Mesodermal cell (in vitro differentiated cells): ENCODE measurements around the gene CTNNBL1.

Experiments used
- H3K27ac ChIP-seq: 2 replicates; pipeline ENCODE4 v1.7.0; 2013; ENCODE audit warnings: mild to moderate bottlenecking, low read depth, low read length, moderate library complexity; ENCODE audit not compliant: severe bottlenecking
- H3K36me3 ChIP-seq: 2 replicates; pipeline ENCODE4 v1.7.1; 2013; ENCODE audit warnings: mild to moderate bottlenecking, low read length, moderate library complexity; ENCODE audit not compliant: control insufficient read depth, insufficient read depth
- H3K4me1 ChIP-seq: one replicate; pipeline ENCODE4 v1.7.1; 2013; ENCODE audit warnings: mild to moderate bottlenecking, low read length; ENCODE audit not compliant: insufficient read depth, control insufficient read depth, poor library complexity, severe bottlenecking
- H3K4me3 ChIP-seq: 2 replicates; pipeline ENCODE4 v1.7.0; 2013; ENCODE audit warnings: low read length, control low read depth, mild to moderate bottlenecking; ENCODE audit not compliant: insufficient read depth, poor library complexity, severe bottlenecking; ENCODE audit errors: extremely low read depth
- H3K9me3 ChIP-seq: 2 replicates; pipeline ENCODE4 v1.7.1; 2013; ENCODE audit warnings: mild to moderate bottlenecking, low read length, moderate library complexity; ENCODE audit not compliant: control insufficient read depth
- WGBS, 2 experiments: methylation state at CpG; one replicate each; pipeline ENCODE4 v1.1.5; 2013; ENCODE audit warnings: missing lambda C conversion rate in 2 of 2; ENCODE audit not compliant: insufficient coverage in 2 of 2; 5-methylcytosine and 5-hydroxymethylcytosine counted together

CTNNBL1 gene

DNA sequence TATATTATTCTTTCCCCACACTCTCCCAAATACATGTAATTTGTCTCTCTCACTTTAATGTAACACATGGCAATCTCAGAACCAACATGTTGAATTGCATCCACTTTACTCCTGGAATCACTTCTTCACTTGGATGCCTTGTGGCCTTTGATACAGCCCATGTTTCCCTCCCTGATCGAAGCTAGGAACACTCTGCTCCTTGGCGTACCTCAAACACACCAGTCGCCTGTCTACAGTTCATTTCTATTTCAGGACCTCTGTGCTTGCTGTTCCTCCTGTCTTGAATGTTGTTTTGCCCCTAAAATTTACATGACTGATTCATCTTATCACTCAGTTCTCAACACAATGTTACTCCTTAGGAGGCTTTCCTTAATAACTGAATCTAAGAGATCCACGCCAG lies 106.8 kb downstream of the CTNNBL1 start:
- no peaks in the 10 kb centered on the region for H3K9me3 ChIP-seq
- WGBS, 2 experiments = 79 to 82% methylated on average over 4 of the region's 4 CpGs
- no peak overlapping the region for H3K27ac ChIP-seq
- H3K4me3 ChIP-seq = no peak overlapping the region
- H3K36me3 ChIP-seq = peaks cover 38% of the 10 kb centered on the region
- H3K4me1 ChIP-seq = no peaks in the 10 kb centered on the region

DNA sequence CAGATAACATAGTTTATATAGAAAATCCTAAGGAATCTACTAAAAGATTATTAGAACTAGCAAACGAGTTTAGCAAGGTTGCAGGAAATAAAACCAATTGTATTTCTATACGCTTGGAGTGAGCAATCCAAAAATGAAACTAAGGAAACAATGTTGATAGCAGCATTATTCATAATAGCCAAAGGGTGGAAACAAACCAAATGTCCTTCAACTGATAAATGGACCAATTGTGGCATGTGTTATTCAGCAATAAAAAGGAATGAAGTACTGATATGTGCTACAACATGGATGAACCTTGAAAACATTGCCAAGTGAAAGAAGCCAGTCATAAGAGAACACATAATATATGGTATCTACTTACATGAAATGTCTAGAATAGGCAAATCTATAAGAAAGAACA lies 108.1 kb downstream of the CTNNBL1 start:
- Histone ChIP-seq H3K4me1 (no peaks in the 10 kb centered on the region), H3K36me3 (peaks cover 41% of the 10 kb centered on the region), H3K27ac (no peak overlapping the region), H3K4me3 (no peak overlapping the region), H3K9me3 (no peaks in the 10 kb centered on the region)
- 100% methylated on average over 2 of the region's 2 CpGs; no CpG with 5 or more reads in 1 of the 2 experiments for whole genome bisulfite sequencing, 2 experiments

DNA sequence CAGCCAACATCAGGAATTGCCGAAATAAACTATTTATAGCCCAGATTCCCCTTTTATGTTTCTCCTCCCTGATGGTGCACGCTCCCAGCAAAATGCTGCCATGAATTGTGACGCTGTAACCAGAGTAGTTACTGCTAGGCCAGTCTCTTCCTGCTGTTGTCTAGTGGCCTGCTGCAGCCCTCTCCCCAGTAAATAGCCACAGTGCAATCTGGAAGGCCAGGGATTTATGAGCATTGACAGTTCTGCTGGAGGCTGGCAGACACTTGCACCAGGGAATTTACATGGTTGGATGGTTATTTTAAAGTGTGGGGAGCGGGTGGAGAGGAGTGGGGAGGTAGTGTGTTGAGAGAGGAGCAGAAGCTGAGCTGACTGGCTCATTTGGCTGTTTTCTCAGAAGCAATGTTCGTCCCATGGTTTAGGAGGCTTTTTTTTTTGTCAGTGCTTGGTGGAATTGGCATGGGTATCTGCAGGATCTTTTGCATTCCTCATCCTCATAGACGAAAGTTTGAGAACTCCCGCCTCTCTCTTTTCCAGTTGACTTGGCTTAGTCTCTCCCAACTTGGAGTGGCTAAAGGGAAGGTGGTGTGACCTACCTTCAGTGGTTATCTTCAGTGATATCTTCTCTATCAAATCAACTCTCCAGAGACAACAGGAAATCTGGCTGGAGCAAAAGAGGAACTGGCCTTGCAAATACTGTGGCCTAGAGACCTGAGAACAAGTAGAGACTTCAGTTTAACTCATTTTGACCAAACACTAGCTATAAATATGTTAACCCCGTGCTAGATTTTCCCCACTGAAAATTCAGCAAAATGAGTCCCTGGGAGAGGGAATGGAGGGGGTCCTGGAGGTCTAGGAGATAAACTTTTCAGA lies 109.8 kb downstream of the CTNNBL1 start:
- H3K4me3 ChIP-seq = no peak overlapping the region
- peak overlapping the region; percentile 32 for H3K27ac ChIP-seq
- 79 to 98% methylated on average over 4 to 6 of the region's 8 CpGs for WGBS, 2 experiments
- no peaks in the 10 kb centered on the region for H3K9me3 ChIP-seq
- no peaks in the 10 kb centered on the region for H3K4me1 ChIP-seq
- peaks cover 42% of the 10 kb centered on the region for H3K36me3 ChIP-seq

DNA sequence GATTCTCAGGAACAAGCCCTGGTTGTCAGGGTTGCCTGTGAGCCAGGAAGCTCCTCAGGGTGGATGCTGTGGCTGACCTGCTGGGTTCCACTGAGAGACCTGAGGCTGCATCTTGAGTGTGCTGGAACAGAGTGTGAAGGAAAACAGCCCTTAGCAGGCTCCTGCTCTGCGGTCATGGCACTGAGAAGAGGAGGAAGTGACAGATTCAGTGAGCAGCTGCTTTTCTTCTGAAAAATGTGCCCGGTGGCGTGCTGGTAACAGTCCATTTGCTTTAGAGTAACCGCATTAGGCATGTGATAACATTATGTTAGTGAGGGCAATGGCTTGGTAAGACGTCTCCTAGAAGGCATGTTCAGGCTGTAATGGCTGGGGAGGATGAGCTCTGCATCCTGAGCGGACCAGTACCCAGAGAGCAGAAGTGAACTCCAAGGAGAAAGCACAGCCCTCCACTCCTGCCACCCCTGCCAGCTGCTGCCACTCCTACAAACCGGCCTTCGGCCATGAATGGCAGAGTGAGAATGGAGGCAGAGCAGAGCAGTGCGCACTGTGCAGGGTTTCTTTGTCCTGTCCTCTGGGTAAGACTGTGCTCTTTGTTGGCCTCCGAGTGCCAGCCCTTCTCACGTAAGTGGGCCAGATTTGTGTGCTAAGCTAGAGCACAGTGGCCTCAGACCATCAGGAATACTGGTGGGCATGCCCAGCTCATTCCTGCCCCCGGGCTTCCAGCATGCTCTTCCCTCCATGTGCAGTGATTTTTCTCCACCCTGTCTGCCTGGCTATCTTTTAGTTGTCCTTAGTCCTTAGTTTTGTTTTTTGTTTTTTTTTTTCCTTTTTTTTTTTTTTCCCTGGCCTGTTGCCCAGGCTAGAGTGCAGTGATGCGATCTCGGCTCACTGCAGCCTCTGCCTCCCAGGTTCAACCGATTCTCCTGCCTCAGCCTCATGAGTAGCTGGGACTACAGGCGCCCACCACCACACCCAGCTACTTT lies 111.0 kb downstream of the CTNNBL1 start:
- no peaks in the 10 kb centered on the region for H3K9me3 ChIP-seq
- H3K4me1 ChIP-seq = no peaks in the 10 kb centered on the region
- no peak overlapping the region for H3K4me3 ChIP-seq
- H3K36me3 ChIP-seq = peaks cover 50% of the 10 kb centered on the region
- WGBS, 2 experiments = 97% methylated on average over 9 to 12 of the region's 16 CpGs
- no peak overlapping the region for H3K27ac ChIP-seq

DNA sequence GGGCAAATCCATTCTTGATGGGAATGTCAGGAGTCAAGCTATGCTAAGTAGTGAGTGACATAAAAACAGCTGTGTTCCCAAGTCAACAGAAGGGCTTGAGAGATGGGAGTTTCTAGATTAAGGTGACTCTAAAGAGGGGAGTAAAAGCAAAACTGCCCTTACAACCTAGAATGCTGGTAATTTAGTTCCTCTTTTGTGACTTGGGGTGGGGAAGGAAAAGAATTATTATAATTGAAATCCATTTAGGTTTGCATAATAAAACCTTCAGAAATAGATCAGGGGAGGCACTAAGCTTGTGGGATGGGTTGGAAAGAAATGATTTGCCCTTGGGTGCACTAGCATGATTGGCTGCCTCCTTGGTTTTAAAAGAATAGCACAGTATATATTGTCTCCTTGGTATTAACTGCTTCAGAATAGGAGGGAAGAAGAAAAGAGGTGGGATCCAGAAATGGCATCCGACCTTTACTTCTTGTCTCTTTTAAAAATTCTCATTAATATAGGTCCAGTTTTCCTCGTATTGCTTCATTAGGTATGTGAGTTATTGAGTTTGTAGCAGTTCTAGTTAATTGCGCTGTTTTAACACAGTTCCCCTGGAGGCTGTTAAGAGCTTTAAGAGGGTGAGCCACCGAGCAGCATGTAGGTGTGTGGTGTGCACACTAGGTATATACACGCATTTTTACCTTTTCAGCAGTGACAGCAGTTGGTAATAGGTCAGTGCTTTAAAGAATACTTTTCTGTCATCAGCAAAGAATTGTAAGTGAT lies 113.8 kb downstream of the CTNNBL1 start:
- 100% methylated on average over 1 of the region's 5 CpGs; no CpG with 5 or more reads in 1 of the 2 experiments for WGBS, 2 experiments
- Histone ChIP-seq H3K27ac (no peak overlapping the region), H3K4me3 (no peak overlapping the region), H3K4me1 (no peaks in the 10 kb centered on the region), H3K9me3 (no peaks in the 10 kb centered on the region), H3K36me3 (peaks cover 45% of the 10 kb centered on the region)

DNA sequence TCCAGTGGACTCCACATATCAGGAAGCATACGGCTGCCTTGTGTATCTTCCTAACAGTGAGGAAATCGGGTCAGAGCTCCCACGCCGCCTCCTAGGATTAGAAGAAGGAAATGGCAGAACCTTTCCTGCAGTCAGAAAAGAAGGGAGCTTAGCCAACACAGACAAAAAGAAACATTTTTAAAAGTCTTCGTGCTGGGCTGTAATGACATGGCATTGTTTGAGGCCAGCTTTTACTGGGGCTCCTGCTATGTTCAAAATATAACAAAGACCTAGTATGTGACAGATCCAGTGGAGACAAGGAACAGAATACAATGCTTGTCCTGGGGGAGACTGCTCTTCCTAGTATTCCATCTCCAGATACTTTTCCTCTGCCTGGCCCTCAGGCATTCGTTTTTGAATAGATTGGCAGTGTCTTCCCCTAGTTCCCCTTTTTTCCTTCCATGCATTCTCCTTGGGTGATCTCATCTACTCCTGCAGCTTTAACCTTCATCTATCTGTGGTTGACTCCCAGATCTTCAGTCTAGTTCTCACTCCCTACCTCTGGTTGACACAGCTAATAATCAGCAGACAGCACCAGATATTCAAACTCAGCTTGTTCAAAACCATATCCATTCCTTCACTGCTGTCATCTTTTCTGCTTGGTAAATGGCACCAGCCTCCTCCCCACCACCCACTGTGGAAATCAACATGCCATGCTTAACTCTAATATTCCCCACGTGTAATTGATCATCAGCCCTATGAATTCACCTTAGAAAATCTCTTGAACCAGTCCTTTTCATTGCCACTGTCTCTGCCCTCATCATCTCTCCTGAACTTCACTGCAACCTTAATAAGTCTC lies 114.6 kb downstream of the CTNNBL1 start:
- no peak overlapping the region for H3K27ac ChIP-seq

DNA sequence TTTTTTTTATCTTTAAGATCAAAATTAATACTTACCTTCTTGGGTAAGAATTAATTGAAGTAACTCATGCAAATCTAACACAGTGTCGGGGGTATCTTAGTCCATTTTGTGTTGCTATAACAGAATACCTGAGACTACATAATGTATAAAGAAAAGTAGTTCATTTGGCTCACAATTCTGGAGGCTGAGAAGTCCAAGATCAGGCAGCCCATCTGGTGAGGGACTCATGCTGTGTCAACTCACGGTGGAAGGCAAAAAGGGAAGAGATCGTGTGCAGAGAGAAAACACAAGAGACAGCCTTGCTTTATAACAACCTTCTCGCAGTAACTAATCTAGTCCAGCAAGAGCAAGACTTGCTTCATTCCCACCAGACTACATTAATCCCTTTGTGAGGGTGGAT lies 116.2 kb downstream of the CTNNBL1 start:
- no peaks in the 10 kb centered on the region for H3K9me3 ChIP-seq
- H3K4me1 ChIP-seq = no peaks in the 10 kb centered on the region
- 83 to 100% methylated on average over 2 to 3 of the region's 4 CpGs for WGBS, 2 experiments
- peaks cover 25% of the 10 kb centered on the region for H3K36me3 ChIP-seq
- H3K27ac ChIP-seq = no peak overlapping the region
- H3K4me3 ChIP-seq = no peak overlapping the region

More for the DNA sequence above, 114.6 kb downstream of the CTNNBL1 start:
- no peaks in the 10 kb centered on the region for H3K9me3 ChIP-seq
- H3K36me3 ChIP-seq = peaks cover 38% of the 10 kb centered on the region
- H3K4me1 ChIP-seq = no peaks in the 10 kb centered on the region
- 88% methylated on average over 6 to 7 of the region's 7 CpGs for WGBS, 2 experiments
- no peak overlapping the region for H3K4me3 ChIP-seq

DNA sequence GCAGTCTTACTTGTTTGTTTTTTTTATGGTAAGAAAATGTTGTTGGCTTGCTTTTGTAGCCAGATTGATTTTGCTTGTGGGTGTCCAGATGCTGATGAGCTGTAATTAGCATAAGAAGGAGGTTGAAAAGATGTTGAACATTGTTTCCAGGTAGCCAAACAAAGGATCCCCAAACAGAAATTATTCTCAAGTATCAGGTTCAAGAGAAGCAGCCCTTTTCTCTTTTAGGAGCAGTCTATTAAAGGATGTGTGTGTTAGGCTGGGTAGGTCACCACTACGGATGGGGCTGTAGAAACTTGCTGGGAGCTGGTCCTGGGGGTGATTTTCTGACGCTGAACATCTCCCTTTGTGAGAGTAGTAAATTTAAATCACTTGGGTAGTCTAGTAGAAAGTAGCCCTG lies 122.2 kb downstream of the CTNNBL1 start:
- Histone ChIP-seq H3K36me3 (no peaks in the 10 kb centered on the region), H3K4me1 (no peaks in the 10 kb centered on the region), H3K4me3 (no peak overlapping the region), H3K9me3 (no peaks in the 10 kb centered on the region), H3K27ac (no peak overlapping the region)
- WGBS, 2 experiments = 39% methylated on average over 2 of the region's 2 CpGs; no CpG with 5 or more reads in 1 of the 2 experiments

DNA sequence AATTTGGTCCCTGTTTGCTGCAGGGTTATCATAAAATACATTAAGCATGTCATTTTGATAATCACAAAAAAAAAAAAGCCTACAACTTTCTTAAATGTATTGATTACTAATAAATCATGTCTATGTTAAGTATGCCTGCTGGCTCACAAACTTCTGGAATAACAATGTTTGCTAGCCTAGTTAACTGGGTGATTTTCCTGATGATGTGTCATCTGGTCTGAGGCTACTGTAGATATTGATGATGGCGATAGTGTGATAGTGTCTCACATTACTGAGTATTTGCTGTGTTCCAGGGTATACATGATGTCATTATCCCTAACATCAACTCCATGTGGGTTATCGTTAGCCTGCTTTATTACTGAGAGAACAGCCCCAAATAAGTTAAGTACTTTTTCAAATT lies 122.9 kb downstream of the CTNNBL1 start:
- H3K9me3 ChIP-seq = no peaks in the 10 kb centered on the region
- no peaks in the 10 kb centered on the region for H3K36me3 ChIP-seq
- H3K27ac ChIP-seq = no peak overlapping the region
- H3K4me3 ChIP-seq = no peak overlapping the region
- 100% methylated on average over 1 of the region's 2 CpGs for WGBS, 2 experiments
- H3K4me1 ChIP-seq = peaks cover under 1% of the 10 kb centered on the region
